K562 (cell line): ENCODE data around the gene ELOVL5. TPM values are rescaled to one million over a fixed set of nuclear protein-coding genes. Genes with fewer than 3 reads are reported as not detected.

ENCODE experiments used
- ATAC-seq: fragments of 200-7000 bp; cut with Tn5 transposase; 3 replicates; pipeline ENCODE4 v1.9.1; 2020; ENCODE audit warnings: moderate library complexity
- BruUV-seq: library from RNA; stranded (reverse); fragments of 400-500 nt; replicated peaks from 2 replicates; lab custom pipeline; 2021; lab: Mats Ljungman, UMichigan
- CTCF ChIA-PET: fragments of 300-600 bp; formaldehyde crosslinking; extraction: SDS; loops from one replicate; lab custom pipeline; 2021; ENCODE audit warnings: low intra/inter-chr PET ratio; lab: Yijun Ruan, JAX
- POLR2A ChIA-PET: fragments of 300-600, 350-650 bp; sonication (Branson Sonifier 250); formaldehyde crosslinking; extraction: SDS; loops from one replicate; lab custom pipeline; 2021; ENCODE audit warnings: antibody characterized with exemption, inconsistent platforms; lab: Yijun Ruan, JAX
- DNase-seq, 4 experiments: peaks; one replicate each; pipeline versions ENCODE4 v3.0.0 to v3.0.0-alpha.2; 2011 to 2018; ENCODE audit warnings: low spot score in 3 of 4, mixed read lengths in 3 of 4; ENCODE audit errors: extremely low read depth in 1 of 4
- FAIRE-seq: peaks from 2 replicates; lab custom pipeline; 2011; peaks lifted over from hg19 to GRCh38; lab: Jason Lieb, UNC
- H2AFZ ChIP-seq: 2 replicates; pipeline ENCODE4 v1.6.0; 2011; ENCODE audit warnings: low read depth, low read length, control low read depth, inconsistent platforms
- H3K27ac ChIP-seq: fragments of 200-600 bp; 3 replicates; pipeline ENCODE4 v1.8.0; 2011; ENCODE audit warnings: low read depth, mild to moderate bottlenecking, control low read depth, inconsistent platforms, low read length, moderate library complexity, mixed read lengths; ENCODE audit errors: extremely low read depth
- H3K27me3 ChIP-seq, 2 experiments: fragments of 300-600 bp in 1 of 2; 2 replicates in 1 of 2; 3 replicates in 1 of 2; pipeline versions ENCODE4 v1.6.0 to v1.8.0; 2011; ENCODE audit warnings: inconsistent platforms in 2 of 2, low read length in 2 of 2, mild to moderate bottlenecking in 1 of 2, mixed read lengths in 1 of 2, moderate library complexity in 1 of 2; ENCODE audit not compliant: control insufficient read depth in 2 of 2, insufficient read depth in 2 of 2
- H3K36me3 ChIP-seq: fragments of 300-600 bp; 3 replicates; pipeline ENCODE4 v1.8.0; 2011; ENCODE audit warnings: mild to moderate bottlenecking, low read length, inconsistent platforms; ENCODE audit not compliant: control insufficient read depth, insufficient read depth
- H3K4me1 ChIP-seq, 2 experiments: fragments of 200-600 bp in 1 of 2; replicated peaks in 1 of 2; 2 replicates in 1 of 2; 3 replicates in 1 of 2; pipeline versions ENCODE4 v1.5.1 to v1.8.0; 2011; ENCODE audit warnings: inconsistent platforms in 2 of 2, low read length in 2 of 2, mild to moderate bottlenecking in 1 of 2, mixed read lengths in 1 of 2, moderate library complexity in 1 of 2; ENCODE audit not compliant: control insufficient read depth in 2 of 2, insufficient read depth in 2 of 2
- H3K4me2 ChIP-seq: 2 replicates; pipeline ENCODE4 v1.6.1; 2011; ENCODE audit warnings: low read length, control low read depth, inconsistent platforms, mixed read lengths; ENCODE audit not compliant: insufficient read depth
- H3K4me3 ChIP-seq: fragments of 200-600 bp; sonication (generic), shearing (Covaris generic); 2 replicates; pipeline ENCODE4 v1.5.1; 2016; ENCODE audit warnings: control low read depth, inconsistent platforms
- H3K79me2 ChIP-seq: fragments of 200-600 bp; 3 replicates; pipeline ENCODE4 v1.8.0; 2011; ENCODE audit warnings: low read length, inconsistent platforms; ENCODE audit not compliant: control insufficient read depth, insufficient read depth
- H3K9ac ChIP-seq, 2 experiments: 2 replicates each; pipeline versions ENCODE4 v1.6.0 to v1.6.1; 2011; ENCODE audit warnings: low read depth in 2 of 2, low read length in 2 of 2, control low read depth in 1 of 2, inconsistent platforms in 1 of 2, mild to moderate bottlenecking in 1 of 2, mixed read lengths in 1 of 2; ENCODE audit not compliant: insufficient read depth in 1 of 2
- H3K9me1 ChIP-seq: one replicate; pipeline ENCODE4 v1.6.0; 2011; ENCODE audit warnings: inconsistent platforms, mild to moderate bottlenecking, low read length, moderate library complexity; ENCODE audit not compliant: control insufficient read depth, insufficient read depth
- H3K9me3 ChIP-seq: replicated peaks from 2 replicates; pipeline ENCODE4 v1.5.1; 2011; ENCODE audit warnings: low read depth, low read length, inconsistent platforms; ENCODE audit not compliant: control insufficient read depth, insufficient read depth
- H4K20me1 ChIP-seq: replicated peaks from 2 replicates; pipeline ENCODE4 v1.6.1; 2011; ENCODE audit warnings: low read length, inconsistent platforms, mixed read lengths; ENCODE audit not compliant: control insufficient read depth, insufficient read depth
- ARNT ChIP-seq, 2 experiments: fragments of 450-650 bp; IDR thresholded peaks; 2 replicates each; pipeline ENCODE4 v1.6.1; 2016; ENCODE audit warnings: mild to moderate bottlenecking in 1 of 2
- CHCHD3 ChIP-seq: fragments of 250-450 bp; sonication (Bioruptor Pico); IDR thresholded peaks from 2 replicates; pipeline ENCODE4 v2.1.2; 2022; ENCODE audit warnings: mild to moderate bottlenecking
- CHD4 ChIP-seq: fragments of 200-600 bp; sonication (generic); IDR thresholded peaks from 3 replicates; pipeline ENCODE4 v1.6.1; 2012; ENCODE audit warnings: low read depth, mild to moderate bottlenecking, mixed read lengths, low read length, inconsistent platforms; ENCODE audit not compliant: insufficient read depth, insufficient replicate concordance, poor library complexity, severe bottlenecking
- DDX20 ChIP-seq: fragments of 450-650 bp; IDR thresholded peaks from 2 replicates; pipeline ENCODE4 v1.6.1; 2016; ENCODE audit warnings: missing genetic modification characterization, low read depth, mild to moderate bottlenecking, missing compliant biosample characterization, moderate library complexity
- FOXP1 ChIP-seq: sonication (generic); formaldehyde crosslinking; IDR thresholded peaks from 2 replicates; pipeline ENCODE4 v1.8.0; 2022; ENCODE audit warnings: mild to moderate bottlenecking, missing genetic modification reagents
- HEY1 ChIP-seq: fragments of 250-450 bp; sonication (Bioruptor Pico); IDR thresholded peaks from 2 replicates; pipeline ENCODE4 v1.5.0; 2020; ENCODE audit warnings: mild to moderate bottlenecking, moderate library complexity, borderline replicate concordance
- KLF10 ChIP-seq: fragments of 250-450 bp; sonication (Bioruptor Pico); IDR thresholded peaks from 2 replicates; pipeline ENCODE4 v1.6.1; 2021; ENCODE audit warnings: matching md5 sums
- MTA3 ChIP-seq: fragments of 450-650 bp; formaldehyde crosslinking; IDR thresholded peaks from 2 replicates; pipeline ENCODE4 v1.6.1; 2017; ENCODE audit warnings: mild to moderate bottlenecking, borderline replicate concordance
- NCOA4 ChIP-seq: fragments of 450-650 bp; IDR thresholded peaks from 2 replicates; pipeline ENCODE4 v1.6.1; 2018; ENCODE audit warnings: mild to moderate bottlenecking; ENCODE audit not compliant: partially characterized antibody
- PTTG1 ChIP-seq: fragments of 450-650 bp; IDR thresholded peaks from 2 replicates; pipeline ENCODE4 v1.6.1; 2016; ENCODE audit warnings: low read depth, mild to moderate bottlenecking, missing genetic modification characterization, missing compliant biosample characterization
- RBM14 ChIP-seq: fragments of 200-400 bp; formaldehyde crosslinking; IDR thresholded peaks from 2 replicates; pipeline ENCODE4 v1.6.1; 2018; ENCODE audit warnings: low read depth, mild to moderate bottlenecking, low read length, moderate library complexity, borderline replicate concordance; ENCODE audit not compliant: insufficient read depth
- U2AF1 ChIP-seq: fragments of 200-400 bp; formaldehyde crosslinking; optimal IDR thresholded peaks from 2 replicates; pipeline ENCODE3; 2017; ENCODE audit warnings: mild to moderate bottlenecking, low read depth, low read length, moderate library complexity
- WGBS: fragments of 100-300 bp; shearing (Covaris generic); methylation state at CpG from one replicate; pipeline ENCODE4 v1.1.6; 2016; ENCODE audit warnings: low coverage, mixed read lengths; ENCODE audit not compliant: insufficient coverage; ENCODE audit errors: missing lambda C conversion rate; 5-methylcytosine and 5-hydroxymethylcytosine counted together
- in situ Hi-C: fragments of 300-500 bp; cut with MboI; formaldehyde crosslinking; loops from 4 replicates; pipeline ENCODE4 v1.15.0; 2018; ENCODE audit warnings: inconsistent platforms, mixed read lengths
- intact Hi-C: fragments of 100-400 bp; cut with micrococcal nuclease; formaldehyde crosslinking; loops from 2 replicates; pipeline ENCODE4 v1.14.2; 2022
- polyA plus RNA-seq, 8 experiments: library from polyadenylated mRNA; depleted of rRNA in 4 of 8; stranded (reverse) in 5 of 8; unstranded in 3 of 8; fragments of >200 nt; fragmentation: Nextera tagmentation in 2 of 8; fragmentation: Illumina TruSeq in 1 of 8; extraction: Ambion mirVana in 2 of 8; extraction: Trizol in 1 of 8; gene quantifications; 2 replicates each; pipeline versions ENCODE4 v1.2.1 to v1.2.3, GENCODE V29; 2011 to 2014; ENCODE audit warnings: inconsistent platforms in 1 of 8, missing spikeins in 1 of 8
- total RNA-seq, 7 experiments: library from RNA; depleted of rRNA in 6 of 7; stranded (reverse); fragments of >200 nt in 6 of 7; fragmentation: Illumina TruSeq in 2 of 7; extraction: Trizol in 2 of 7; gene quantifications; 2 replicates each; pipeline versions ENCODE4 v1.2.1 to v1.2.3, GENCODE V29; 2011 to 2021; ENCODE audit warnings: low replicate concordance in 1 of 7
- TF ChIP-seq, protein P1 (sequence below): fragments of 250-450 bp; sonication (Bioruptor Pico); IDR thresholded peaks from 2 replicates; pipeline ENCODE4 v1.9.0; 2021; ENCODE audit warnings: mild to moderate bottlenecking
- TF ChIP-seq, protein P2 (sequence below): fragments of 250-450 bp; sonication (Bioruptor Pico); IDR thresholded peaks from 2 replicates; pipeline ENCODE4 v1.5.0; 2022; ENCODE audit warnings: mild to moderate bottlenecking
- TF ChIP-seq, protein P3 (sequence below): fragments of 450-650 bp; IDR thresholded peaks from 2 replicates; pipeline ENCODE4 v1.6.1; 2018; ENCODE audit not compliant: partially characterized antibody

ELOVL5 gene
- total and polyA plus RNA-seq, 9 of the 15 experiments (the other 6 are each of a cell fraction or from before 2014, with no cell fraction given), result 70.6 to 245 (median 132) TPM

DNA sequence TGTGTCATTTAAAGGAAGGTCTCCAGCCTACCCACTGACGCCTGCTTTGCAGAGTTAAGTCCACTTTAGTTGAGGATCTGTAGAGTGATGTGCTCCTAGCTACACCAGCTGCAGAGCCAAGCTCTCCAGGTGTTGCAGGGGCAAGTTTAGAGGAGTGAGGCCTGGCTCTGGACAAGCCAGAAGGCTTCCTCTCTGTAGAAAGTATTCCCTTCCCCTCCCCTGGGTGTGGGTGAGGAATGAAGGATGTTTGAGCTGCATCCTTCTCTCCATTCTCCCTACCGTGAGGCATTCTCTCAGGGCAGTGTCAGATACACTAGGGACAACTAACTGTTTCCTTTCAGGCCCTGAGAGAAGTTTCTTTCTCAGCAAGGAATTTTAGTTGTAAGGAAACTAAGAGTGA is 66.5 kb downstream of the ELOVL5 start:
- peaks cover 90% of the 10 kb centered on the region for H3K36me3 ChIP-seq
- H3K4me1 ChIP-seq, result no peaks in the 10 kb centered on the region
- no peak overlapping the region; a peak in 1 of 4 replicates for H3K9ac ChIP-seq
- ChIA-PET CTCF (no interaction called here), POLR2A (no interaction called here)
- no peak overlapping the region for H3K4me2 ChIP-seq
- no peak for DNase-seq
- no peak for ATAC-seq
- H3K9me3 ChIP-seq, result no peaks in the 10 kb centered on the region
- BruUV-seq, result no TSS peak
- intact Hi-C loops (no loop called here), in situ Hi-C loops (no loop called here)
- H4K20me1 ChIP-seq, result 0 out of 2 replicates have a peak, but pooled peaks cover 4% of the 10 kb centered on the region
- peaks cover 67% of the 10 kb centered on the region for H3K79me2 ChIP-seq
- no peaks in the 10 kb centered on the region for H3K27me3 ChIP-seq
- FAIRE-seq, result no peak
- H3K27ac ChIP-seq, result no peak overlapping the region
- no peaks in the 10 kb centered on the region for H3K9me1 ChIP-seq
- 81% methylated on average over 2 of the region's 2 CpGs for WGBS
- H3K4me3 ChIP-seq, result no peak overlapping the region
- H2AFZ ChIP-seq, result no peak overlapping the region
- no peak for TF ChIP-seq DDX20 (tag)
- TF ChIP-seq, protein P1, sequence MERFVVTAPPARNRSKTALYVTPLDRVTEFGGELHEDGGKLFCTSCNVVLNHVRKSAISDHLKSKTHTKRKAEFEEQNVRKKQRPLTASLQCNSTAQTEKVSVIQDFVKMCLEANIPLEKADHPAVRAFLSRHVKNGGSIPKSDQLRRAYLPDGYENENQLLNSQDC (CRISPR knock-in tag), result no peak
- no peak for TF ChIP-seq MTA3
- no peak for TF ChIP-seq CHCHD3 (CRISPR knock-in tag)
- no peak for TF ChIP-seq KLF10
- TF ChIP-seq, protein P2, sequence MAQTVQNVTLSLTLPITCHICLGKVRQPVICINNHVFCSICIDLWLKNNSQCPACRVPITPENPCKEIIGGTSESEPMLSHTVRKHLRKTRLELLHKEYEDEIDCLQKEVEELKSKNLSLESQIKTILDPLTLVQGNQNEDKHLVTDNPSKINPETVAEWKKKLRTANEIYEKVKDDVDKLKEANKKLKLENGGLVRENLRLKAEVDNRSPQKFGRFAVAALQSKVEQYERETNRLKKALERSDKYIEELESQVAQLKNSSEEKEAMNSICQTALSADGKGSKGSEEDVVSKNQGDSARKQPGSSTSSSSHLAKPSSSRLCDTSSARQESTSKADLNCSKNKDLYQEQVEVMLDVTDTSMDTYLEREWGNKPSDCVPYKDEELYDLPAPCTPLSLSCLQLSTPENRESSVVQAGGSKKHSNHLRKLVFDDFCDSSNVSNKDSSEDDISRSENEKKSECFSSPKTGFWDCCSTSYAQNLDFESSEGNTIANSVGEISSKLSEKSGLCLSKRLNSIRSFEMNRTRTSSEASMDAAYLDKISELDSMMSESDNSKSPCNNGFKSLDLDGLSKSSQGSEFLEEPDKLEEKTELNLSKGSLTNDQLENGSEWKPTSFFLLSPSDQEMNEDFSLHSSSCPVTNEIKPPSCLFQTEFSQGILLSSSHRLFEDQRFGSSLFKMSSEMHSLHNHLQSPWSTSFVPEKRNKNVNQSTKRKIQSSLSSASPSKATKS (CRISPR knock-in tag), result no peak
- TF ChIP-seq NCOA4, result no peak
- no peak for TF ChIP-seq FOXP1 (CRISPR knock-in tag)
- TF ChIP-seq, protein P3, sequence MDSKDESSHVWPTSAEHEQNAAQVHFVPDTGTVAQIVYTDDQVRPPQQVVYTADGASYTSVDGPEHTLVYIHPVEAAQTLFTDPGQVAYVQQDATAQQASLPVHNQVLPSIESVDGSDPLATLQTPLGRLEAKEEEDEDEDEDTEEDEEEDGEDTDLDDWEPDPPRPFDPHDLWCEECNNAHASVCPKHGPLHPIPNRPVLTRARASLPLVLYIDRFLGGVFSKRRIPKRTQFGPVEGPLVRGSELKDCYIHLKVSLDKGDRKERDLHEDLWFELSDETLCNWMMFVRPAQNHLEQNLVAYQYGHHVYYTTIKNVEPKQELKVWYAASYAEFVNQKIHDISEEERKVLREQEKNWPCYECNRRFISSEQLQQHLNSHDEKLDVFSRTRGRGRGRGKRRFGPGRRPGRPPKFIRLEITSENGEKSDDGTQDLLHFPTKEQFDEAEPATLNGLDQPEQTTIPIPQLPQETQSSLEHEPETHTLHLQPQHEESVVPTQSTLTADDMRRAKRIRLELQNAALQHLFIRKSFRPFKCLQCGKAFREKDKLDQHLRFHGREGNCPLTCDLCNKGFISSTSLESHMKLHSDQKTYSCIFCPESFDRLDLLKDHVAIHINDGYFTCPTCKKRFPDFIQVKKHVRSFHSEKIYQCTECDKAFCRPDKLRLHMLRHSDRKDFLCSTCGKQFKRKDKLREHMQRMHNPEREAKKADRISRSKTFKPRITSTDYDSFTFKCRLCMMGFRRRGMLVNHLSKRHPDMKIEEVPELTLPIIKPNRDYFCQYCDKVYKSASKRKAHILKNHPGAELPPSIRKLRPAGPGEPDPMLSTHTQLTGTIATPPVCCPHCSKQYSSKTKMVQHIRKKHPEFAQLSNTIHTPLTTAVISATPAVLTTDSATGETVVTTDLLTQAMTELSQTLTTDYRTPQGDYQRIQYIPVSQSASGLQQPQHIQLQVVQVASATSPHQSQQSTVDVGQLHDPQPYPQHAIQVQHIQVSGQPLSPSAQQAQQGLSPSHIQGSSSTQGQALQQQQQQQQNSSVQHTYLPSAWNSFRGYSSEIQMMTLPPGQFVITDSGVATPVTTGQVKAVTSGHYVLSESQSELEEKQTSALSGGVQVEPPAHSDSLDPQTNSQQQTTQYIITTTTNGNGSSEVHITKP, result no peak
- TF ChIP-seq U2AF1, result no peak
- TF ChIP-seq PTTG1 (tag), result no peak
- TF ChIP-seq HEY1 (CRISPR knock-in tag), result no peak
- TF ChIP-seq ARNT (IDR thresholded peaks at IDR 0.05), result no peak
- no peak for TF ChIP-seq CHD4
- TF ChIP-seq RBM14, result no peak
